Stimulated activated naive CD4-positive, alpha-beta T cell treated with Interleukin-2 at 50 U/mL for 16 hours (primary cell): ENCODE measurements around the gene TRMU.

Experiments
- DNase-seq: peaks from one replicate; lab custom pipeline; 2025; lab: John Stamatoyannopoulos, UW

The TRMU gene

DNA sequence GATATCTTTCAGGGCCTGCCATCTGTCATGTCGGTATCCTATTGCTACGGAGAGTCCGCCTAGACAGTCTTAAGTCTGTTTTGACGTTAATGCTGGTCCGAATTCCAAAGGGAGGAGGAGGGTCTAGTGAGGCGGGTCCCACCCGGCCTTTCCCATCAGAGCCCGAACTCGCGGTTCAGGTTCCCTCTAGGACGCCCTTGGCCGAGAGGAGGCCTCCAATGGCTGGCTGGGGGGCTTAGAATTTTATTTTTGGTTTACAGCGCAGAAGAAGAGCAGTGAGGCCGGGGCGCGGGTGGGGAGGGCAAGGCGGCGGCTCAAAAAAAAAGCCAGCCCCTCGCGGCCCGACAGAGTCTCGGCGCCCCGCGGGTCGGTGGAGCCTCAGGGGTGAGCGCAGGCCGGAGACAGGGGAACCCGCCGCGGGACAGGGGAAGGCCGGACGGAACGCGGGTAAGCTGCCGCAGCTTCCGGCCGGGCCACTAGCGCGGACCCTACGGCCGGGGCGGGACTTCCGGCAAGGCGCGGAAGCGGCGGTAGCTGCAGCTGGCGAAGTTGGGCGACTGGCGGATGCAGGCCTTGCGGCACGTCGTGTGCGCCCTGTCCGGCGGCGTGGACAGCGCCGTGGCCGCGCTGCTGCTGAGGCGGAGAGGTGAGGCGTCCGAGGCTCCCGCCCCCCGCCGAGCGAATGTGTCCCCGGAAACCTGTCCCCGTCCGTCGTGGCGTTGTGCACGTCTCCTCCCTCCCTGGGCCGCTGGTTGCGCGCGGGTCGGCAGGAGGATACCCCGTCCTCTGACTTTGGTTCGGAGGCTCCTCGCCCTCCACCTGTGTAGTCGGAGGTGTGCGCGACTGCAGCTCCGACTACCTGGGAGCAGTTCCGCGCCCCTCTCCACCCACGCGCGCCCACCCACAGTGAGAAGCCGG, at the start of gene TRMU:
Gene TRMU (plus strand): TSS at position 514 of the 918 bp plus-strand sequence. CDS start 51 bp downstream, at position 565.
- peak; percentile 70 for DNase-seq

DNA sequence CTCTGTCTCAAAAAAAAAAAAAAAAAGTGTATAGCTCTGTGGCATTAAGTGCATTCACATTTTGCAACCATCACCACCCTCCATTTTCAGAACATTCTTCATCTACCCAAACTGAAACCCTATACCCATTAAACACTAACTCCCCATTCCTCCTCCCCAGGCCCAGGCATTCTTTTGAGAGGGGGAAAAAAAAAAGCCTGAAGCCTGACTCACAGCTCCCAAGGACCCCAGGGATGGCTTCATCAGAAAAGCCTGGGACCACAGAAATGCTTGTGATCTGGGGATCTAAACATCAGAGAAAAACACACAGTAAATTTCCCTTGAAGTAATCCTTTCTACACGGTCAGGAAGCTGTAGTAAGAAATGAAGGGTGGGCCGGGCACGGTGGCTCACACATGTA, 49.5 kb upstream of the TRMU start:
- no peak for DNase-seq

GRCh38 chr22:46286941-46287872, 48.3 kb upstream of the TRMU start:
- DNase-seq: no peak

- no peak for DNase-seq
These were observed 47.4 kb upstream of the TRMU start for GRCh38 chr22:46287873-46288751.

GRCh38 chr22:46288846-46289243, 46.7 kb upstream of the TRMU start:
- no peak for DNase-seq

GRCh38 chr22:46289244-46289891, 46.1 kb upstream of the TRMU start:
- DNase-seq: no peak

- DNase-seq: no peak
These were observed 45.2 kb upstream of the TRMU start for GRCh38 chr22:46290121-46290842.

GRCh38 chr22:46290843-46291785, 44.4 kb upstream of the TRMU start:
- DNase-seq: no peak

GRCh38 chr22:46292173-46292572, 43.3 kb upstream of the TRMU start:
- DNase-seq: no peak

DNA sequence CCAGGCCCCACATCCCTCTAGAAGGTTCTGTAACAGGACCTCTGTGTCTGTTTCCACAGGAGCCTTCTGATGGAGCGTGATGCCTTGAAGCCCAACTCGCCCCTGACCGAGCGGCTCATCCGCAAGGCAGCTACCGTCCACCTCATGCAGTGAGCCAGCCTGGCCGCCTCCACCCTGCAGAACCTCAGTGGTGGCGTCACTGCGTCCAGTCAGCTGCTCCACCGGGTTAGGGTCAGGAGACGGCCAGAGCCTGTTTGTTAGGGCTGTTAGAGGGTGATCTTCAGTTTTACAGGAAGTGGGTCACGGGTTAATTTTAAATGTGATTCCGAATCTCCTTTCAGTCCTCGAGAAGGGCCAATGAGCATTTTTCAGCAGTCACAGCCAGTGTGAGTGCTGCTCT, 42.8 kb upstream of the TRMU start:
- DNase-seq: no peak

DNA sequence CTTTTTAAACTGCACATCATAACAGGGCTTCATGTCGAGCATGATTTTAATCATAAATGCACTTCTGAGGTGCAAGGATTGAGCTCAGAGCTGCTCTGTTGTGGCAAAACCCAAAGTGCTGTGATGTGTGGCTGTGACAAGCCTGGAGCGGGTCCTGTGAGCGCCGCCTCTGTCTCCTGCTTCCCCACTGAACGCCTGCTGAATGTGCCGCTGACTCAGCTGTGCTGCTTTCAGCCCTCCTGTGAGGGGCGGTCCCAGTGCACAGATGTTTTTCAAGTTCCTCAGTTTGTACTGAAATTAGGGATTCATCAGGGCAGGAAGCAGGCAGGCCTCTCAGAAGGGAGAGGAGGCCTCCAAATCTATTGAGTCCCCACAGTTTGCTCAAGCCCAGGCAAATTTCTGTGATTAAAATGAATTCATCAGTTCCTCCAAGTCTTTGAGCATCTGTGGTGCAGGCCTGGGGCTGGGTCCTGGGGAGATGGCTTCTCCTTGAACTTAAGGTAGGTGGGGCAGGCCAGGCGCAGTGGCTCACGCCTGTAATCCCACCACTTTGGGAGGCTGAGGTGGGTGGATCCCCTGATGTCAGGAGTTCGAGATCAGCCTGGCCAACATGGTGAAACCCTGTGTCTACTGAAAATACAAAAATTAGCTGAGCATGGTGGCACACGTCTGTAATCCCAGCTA, 41.8 kb upstream of the TRMU start:
- DNase-seq: no peak

- DNase-seq: no peak
These were observed 40.7 kb upstream of the TRMU start for GRCh38 chr22:46294784-46295183.

DNA sequence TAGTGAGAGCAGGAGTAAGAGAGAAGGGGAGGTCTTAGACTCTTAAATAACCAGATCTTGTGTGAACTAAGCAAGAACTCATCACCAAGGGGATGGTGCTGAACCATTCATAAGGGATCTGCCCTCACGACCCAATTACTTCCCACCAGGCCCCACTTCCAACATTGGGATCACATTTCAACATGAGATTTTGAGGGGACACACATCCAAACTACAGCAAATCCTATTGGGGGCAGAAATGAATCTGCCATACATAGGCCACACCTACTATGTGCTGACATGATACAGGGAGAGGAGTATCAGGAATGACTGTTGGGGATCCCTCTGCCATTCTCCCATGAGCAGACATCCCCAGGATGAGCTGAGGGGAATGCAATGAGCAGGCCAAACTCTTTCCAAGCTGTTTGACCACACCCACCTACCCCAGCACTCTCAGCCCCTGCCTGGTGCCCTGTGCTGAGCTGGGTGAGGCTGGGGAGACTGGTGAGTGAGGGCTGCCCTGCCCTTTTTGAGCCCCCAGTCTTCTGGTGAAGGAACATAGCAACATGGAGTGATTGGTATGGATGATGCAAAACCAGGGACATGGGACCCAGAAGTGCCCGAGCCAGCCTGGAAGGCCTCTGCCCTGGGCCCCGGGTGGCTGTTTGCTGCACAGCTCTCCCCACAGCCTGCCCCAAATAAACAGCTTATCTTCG, 40.1 kb upstream of the TRMU start:
- DNase-seq: no peak

DNA sequence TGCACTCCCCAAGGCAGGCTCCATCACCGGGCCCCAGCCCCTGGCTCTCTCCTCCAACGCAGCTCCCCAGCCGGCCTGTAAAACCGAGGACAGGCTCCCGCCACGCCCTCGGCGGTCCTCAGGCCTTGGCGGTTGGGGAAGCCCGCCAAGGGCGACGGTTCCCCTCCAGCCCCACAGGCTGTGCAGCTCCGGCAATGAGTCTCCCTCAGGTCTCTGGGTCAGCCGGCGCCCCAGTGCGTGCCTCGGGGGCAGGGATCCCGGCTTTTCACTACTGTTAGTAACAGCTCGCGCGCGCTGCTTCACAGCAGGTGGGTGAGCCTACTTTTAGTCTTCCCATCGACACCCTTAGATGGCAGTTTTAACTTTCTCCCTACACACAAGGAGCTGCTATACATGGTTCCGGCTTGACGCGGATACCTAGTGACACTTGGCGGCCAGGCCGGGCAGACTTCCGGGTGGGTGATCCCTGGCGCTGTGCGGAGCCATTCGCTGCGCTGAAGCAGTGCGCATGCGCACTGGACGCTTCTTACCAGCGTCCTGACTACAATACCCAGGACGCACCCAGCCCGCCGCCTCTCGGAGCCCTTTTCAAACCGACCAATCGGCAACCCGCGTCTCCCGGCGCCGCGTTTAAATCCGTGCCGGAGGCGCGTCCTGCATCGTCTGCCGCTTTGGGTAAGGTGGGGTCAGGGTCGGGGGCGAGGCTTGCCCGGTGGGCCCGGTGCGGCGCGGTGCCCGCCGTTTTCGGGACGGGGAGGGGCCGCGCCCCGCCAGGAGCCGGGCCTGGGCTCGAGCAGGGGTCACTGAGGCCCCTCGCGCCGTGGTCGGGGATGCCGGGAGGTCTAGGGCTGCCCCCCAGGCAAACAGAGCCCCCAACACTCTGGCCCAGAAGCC, 39.0 kb upstream of the TRMU start, which contains the start of gene GTSE1:
Gene GTSE1 (plus strand): TSS at position 614 of the 894 bp plus-strand sequence. CDS start 531 bp downstream, outside the sequence.
- DNase-seq: peak; percentile 96

DNA sequence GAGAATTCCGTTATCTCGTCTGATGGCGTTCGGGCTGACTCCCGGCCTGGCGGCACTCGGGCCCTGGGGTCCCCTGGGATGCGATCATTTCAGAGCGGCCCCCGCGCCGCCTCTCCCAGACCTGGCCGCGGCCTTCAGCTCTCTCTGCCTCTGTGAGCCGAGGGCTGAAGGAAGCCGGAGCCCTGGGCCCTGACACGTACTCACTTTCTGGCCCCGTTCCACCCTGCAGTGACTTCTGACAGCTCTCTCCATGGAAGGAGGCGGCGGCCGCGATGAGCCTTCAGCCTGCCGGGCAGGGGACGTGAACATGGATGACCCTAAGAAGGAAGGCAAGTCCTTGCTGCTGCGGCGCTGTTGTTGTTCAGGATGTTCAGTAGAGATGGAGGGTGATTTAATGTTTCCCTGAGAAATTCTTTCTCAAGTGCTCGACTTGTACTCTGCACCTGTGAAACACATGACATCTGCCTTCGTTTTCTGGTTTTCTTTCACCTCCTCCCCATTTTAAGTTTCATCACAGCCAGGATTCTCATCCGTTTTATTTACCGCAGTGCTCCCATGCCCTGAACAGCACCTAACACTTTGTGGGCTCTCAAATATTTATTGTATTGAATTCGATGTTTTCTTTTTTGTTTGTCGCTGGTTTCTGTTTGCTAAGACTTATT, 38.2 kb upstream of the TRMU start:
- DNase-seq: no peak

- no peak for DNase-seq
These were observed 36.4 kb upstream of the TRMU start for GRCh38 chr22:46299101-46299500.
